Fibroblast of skin of left quadriceps (primary cell): ENCODE measurements around the gene EHBP1.

ENCODE experiments used
- DNase-seq, 2 experiments: peaks; one replicate each; pipeline ENCODE4 v3.0.0-alpha.2; 2013; ENCODE audit warnings: low read depth in 2 of 2

EHBP1 gene

GRCh38 chr2:62822549-62822948 is 117.0 kb downstream of the EHBP1 start:
- DNase-seq: no peak

- no peak for DNase-seq
These were observed 118.9 kb downstream of the EHBP1 start for GRCh38 chr2:62824388-62824787.

DNA sequence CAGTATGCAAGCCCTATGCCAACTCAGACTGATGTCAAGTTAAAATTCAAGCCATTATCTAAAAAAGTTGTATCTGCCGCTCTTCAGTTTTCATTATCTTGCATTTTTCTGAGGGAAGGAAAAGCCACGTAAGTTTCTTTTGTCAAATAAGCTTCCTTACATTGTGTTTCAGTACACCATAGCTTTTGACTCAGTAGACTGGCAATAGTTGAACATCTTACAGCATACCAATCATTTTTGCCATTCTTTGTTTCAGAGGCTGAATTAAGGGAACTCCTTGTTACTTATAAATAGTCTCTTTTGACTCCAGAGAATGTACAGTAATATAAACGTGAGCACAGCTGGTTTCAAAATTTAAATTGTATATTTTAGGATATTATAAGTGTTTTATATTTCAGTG is 120.6 kb downstream of the EHBP1 start:
- peak; percentile 28 to 34 for DNase-seq

- DNase-seq: no peak
These were observed 121.6 kb downstream of the EHBP1 start for GRCh38 chr2:62826953-62827675.

GRCh38 chr2:62831729-62832128 is 126.2 kb downstream of the EHBP1 start:
- no peak for DNase-seq

DNA sequence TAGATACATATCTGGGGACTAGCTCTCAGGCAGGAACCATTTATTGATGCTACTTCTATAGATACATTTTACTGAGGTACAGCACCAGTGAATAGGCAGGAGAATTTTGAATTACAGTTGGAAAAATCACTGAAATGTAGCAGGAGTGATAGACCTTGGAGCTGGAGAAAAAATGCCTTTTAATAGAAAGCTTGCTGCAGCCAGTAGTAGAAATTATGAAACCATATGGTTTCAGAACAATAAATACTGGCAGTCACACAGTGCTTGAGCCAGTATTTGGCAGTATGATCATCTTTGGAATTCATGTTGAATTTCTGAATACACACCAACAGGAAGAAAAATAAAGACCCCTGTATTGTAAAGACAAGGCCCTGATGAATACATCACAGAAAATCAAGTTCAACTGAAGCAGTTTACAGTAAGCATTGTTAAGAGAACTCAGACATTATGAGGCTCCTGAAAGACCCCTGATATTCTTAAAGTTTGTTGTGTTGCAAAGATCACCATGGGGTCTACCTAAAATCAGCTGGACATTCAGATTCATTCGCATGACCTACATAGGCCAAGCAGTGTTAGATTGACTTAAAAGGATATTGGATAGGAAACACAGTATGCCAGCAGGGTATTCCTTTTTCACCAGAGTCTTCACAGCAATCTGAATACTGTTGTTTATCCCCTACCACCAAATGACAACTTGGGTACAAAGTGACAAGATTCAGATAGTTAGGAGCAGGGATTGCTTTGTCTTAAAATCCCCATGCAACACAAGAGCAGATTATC is 139.0 kb downstream of the EHBP1 start:
- no peak for DNase-seq

- DNase-seq: no peak
These were observed 139.7 kb downstream of the EHBP1 start for GRCh38 chr2:62845256-62845655.

- no peak for DNase-seq
These were observed 146.7 kb downstream of the EHBP1 start for GRCh38 chr2:62852254-62852653.

DNA sequence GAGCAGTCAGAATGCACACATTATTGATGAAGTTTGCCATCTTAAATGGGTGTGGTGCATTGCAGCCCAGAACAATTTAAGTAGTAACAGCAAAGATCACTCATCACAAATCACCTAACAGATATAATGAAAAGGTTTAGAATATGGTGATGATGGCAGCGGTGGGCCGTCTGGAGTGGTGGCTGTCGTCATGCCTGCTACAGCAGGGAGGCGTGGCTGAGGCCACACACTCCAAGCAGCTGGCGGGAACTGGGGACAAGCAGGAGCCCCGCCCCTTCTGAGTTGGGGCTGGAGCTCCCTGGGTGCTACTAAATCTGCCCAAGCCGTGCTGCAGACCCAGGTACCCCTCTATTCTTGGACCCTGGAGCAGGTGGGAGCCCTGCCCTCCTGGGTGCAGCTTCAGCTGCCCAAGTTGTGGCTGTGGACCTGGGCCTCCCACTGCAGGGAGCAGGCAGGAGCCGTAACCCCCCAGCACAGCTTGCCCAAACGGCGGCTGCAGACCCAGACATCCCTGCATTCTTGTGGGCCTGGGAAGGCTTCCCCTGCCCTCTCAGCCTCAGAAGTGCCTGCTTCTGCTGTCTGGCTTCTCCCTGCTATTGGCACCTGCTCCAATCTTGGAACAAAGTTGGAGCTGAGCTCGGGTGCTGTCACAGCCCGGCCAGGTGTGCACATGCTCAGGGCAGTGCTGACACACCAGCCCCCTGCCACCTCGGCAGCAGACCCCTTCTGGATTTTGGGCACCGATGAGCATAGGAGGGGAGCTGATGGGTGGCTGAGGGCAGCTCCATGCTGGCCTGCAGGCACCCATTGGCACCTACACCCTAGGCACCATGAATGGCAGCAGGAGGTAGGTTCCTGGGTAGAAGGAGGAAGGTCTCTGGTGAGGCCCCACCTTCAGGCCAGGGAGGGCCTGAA is 149.3 kb downstream of the EHBP1 start:
- no peak for DNase-seq

DNA sequence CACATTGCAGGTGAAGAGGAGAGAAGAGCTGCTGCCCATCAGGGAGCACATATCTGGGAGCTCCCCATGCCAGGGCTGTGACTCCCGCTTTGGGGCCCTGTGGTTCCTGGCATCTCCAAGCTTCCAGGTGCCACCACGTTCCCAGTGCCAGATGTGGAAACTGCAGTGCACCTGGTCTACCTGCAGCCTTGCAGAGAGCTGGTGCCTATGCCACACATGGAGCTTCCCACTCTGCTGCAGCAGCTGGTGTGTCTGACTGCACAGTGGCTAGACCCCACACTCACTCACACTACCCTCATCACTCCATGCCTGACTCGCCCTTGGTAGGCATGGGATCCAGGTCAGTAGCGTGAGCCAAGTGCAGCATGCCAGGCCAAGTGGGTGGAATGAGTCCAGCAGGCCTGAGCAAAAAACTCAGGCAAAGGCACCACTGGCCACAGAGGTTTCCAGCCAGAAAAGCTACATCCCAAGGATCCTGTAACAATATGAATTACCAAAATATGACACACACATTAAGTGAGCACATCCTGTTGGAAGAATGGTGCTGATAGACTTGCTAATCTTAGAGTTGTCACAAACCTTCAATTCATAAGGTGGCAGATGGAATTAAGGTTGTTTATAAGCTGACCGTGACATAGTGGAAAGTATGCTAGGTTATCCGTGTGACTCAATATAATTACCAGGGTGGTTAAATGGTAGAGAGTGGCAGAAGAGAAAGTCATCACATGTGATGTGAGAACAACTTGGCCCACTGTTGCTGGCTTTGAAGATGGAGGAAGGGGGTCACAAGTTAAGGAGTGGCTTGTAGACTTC is 150.9 kb downstream of the EHBP1 start:
- no peak for DNase-seq

DNA sequence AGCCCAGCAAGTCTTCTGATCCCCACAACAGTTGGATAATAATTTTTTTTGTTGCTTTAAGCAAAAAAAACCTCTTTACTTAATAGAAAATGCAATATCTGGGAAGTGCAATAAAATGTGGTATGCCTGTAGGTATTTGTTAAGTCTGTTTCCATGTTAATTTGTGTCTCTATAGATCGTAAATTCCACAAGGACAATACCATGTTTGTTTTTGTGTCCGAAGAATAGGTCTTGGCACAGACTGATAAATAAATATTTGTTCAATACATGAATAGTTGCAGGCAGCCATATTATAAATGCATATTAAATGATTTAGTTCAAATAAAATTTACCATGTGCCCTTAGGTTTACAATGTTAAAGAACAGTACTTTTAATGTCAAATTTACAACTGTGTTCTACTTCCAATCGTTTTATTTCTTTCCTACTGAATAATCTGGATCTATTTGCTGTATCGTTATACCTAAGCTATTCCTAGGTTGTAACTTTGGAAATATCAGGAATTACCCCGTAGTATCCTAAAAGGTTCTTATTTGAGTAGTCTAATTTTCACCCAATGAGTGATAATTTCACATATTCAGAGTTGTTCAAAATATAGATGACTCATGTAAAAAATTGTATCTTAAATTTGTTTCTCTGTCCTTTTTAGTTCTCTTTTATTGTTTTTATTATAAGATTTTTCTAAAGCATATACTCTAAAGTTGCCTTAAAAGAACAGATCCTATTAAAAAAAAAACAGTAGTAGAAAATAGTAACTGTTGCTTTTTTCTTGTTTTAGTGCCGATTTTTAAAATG is 151.8 kb downstream of the EHBP1 start:
- DNase-seq: no peak

GRCh38 chr2:62858231-62858832 is 152.8 kb downstream of the EHBP1 start:
- no peak for DNase-seq

GRCh38 chr2:62868947-62869346 is 163.4 kb downstream of the EHBP1 start:
- no peak for DNase-seq

DNA sequence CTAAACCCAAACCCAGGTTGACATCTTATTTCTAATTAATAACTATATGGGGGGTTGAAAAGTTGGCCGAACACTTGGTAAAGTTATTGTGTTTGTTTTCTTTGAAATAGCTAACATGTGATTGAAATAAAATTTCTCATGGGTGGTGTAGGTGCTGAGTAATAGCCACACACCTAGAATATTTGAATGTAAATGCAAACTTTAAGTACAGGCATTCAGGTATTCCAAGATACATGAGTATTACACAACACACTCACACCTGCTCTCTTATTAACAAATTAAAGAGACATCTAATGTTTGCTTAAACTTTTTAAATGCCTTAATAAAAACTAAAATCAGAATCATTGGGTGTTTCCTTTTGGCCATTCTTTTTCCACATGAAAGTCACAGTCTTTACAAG is 165.5 kb downstream of the EHBP1 start:
- no peak for DNase-seq

- no peak for DNase-seq
These were observed 166.0 kb downstream of the EHBP1 start for GRCh38 chr2:62871506-62871905.

DNA sequence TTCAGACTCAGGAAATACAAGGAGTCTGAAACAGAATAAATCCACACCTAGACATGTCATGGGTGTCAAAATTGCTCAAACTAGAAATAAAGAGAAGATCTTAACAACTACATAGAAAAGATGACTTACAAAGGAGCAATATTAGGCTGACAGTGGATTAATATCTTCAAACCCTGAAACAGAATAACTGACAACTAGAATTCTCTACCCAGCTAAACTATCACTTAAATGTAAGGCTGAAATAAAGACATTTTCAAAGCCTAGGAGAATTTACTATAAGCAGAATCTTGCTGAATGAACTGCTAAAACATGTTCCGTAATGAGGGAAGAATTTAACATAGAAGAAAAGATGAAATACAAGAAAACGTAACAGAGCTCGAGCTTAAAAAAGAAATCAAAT is 168.1 kb downstream of the EHBP1 start:
- no peak for DNase-seq

DNA sequence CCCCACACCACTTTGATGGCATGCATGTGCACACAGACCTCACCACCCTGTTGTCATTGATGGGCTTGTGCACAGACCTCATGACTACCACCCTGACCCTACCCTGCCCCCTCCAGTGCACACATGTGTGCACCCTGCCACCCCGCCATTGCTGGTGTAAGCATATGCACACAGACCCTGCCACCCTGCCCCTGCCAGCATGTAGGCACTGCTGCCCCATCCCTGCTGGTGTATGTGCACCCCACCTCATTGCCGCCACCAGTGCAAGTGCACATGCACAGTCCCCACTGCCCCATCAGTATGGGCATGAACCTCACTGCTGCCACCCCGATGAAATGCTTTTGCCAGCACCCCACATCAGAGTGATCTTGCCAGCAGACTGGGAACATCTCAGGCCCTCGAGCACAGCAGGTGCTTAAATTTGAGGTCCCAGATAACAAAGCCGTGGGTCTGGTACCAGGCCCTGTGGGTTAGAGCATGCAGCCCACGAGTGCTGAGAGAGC is 169.4 kb downstream of the EHBP1 start:
- DNase-seq: no peak

- no peak for DNase-seq
These were observed 175.8 kb downstream of the EHBP1 start for GRCh38 chr2:62881162-62881795.

GRCh38 chr2:62883629-62884028 is 178.1 kb downstream of the EHBP1 start:
- no peak for DNase-seq
